ENCODE results near the gene KRT27.

The KRT27 gene

DNA sequence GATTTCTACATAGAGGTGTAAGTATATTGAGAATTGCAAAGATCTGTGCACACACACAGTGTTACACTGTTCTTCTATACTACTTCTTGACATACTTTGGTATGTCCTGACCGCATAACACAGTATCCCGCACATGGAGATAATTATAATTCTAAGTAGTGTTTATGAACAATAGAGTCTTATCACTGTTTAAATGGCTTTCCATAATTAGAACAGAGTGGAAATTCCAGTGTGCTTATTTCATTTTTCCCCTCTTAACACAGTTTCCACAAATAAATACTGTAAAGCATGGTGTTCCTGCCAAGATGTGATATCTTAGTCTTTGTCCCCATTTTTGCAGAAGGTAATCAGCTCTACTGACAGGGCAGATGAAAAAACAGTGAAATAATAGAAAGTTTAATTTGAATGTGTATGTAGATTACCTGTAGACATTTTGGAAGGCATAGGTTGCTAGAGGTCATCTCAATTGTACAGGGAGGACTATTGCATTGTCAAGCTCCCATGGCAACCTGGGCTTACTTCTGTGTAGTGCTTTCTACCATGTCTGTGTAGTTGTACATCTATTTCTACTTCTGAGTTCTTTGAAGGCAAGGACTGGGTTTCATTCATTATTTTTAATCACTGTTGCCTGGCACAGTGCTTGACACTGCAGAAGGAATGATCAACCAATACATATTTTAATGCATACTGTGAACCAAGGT, 27.5 kb upstream of the KRT27 start:
- no peak for DNase-seq

DNA sequence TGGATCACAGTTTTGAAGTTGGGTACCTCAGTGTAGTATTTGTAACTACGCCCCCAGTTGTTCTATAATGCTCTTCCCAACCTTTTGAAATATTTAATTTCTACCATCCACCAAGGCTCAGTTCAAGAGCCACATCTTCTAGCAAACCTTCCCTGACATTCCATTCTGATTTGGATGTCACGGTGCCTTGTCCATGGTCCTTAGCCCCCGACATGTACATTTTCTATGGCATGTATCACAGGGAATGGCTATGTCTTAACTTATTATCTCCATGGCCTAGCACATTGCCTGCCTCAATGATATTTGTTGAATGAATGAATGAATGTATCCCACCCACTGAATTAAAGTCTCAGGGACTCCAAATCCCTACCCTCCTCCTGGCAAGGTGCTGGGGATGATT, 23.8 kb upstream of the KRT27 start:
- DNase-seq = no peak

DNA sequence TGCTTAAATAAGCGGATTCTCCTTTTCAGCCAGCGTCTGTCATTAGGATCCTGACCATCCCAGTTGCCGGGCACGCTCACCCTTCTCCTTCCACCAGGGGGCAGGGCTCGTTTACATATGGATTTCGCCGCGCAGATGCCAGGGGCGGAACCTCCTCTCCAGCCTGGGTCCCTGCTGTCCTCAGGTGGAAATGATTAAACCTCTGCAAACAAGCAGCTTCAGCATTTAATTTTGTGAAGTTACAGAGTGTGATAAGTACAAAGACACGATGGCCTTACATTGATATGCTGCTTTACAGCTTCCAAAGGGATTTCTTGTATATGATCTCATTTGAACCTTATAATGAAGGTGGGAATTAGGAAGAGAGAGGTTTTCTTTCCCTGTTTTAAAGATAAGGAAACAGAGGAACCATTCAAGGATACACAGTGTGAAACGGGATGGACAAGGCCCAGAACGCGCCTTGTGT, 21.3 kb upstream of the KRT27 start:
- peak; percentile 77 to 80 for DNase-seq

DNA sequence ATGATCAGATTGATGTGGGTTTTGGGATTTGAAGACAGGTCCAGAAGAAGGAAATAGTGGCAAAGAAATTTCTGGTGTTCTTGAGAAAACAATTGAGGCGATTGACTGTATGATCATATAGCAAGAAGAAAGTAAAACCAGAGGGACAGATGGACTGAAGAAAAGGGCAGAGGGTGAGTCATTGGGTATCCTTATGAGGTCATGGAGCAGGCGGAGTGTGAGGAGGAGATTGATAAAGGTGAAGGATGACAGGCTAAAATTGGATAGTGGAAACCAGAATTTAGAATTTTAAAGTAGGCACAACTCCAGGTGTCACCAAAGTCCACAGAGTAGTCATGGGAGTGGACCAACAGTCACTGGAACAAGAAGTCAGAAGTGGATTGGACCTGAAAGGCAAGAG, 18.8 kb upstream of the KRT27 start:
- no peak for DNase-seq

DNA sequence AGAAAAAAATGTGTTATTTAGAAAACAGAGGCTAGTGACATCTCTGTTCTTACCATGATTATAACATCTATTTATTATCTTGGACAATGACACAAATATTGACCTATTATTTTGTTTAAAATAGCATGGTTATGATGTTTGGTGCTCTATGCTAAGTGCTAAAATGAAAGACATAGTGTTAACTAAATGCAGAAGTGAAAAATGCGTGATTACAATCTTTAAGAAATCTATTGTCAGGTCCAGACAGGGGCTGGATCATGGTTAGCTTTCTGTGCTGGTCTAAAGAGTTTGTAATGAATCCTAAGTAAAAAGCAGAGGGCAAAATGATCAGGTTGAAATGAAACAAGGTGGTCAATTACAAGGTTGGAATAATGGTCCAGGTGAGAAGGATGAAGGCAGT, 18.0 kb upstream of the KRT27 start:
- no peak for DNase-seq

DNA sequence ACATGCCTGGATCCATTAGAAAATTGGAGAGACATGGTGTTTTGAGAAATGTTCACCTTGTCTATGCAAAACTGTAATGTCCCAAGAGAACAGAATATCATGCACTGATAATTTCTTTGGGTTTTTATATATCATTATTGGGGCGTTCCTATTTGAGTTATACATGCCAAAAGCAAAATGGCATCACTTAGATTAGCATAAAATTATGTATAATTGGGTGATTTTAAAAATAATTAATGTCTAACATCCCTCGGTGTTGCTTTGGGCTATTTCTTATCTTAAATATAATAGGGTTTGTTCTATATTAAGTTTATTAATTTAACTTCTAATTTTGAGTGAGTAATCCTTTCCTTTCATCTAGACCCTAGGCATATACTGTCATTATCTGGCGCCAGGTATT, 17.5 kb upstream of the KRT27 start, which contains the start of gene KRT28:
KRT28 (minus strand) TSS at position 101 of the 400 bp plus-strand sequence; CDS start at position 35, 66 bp downstream.
- no peak for DNase-seq

DNA sequence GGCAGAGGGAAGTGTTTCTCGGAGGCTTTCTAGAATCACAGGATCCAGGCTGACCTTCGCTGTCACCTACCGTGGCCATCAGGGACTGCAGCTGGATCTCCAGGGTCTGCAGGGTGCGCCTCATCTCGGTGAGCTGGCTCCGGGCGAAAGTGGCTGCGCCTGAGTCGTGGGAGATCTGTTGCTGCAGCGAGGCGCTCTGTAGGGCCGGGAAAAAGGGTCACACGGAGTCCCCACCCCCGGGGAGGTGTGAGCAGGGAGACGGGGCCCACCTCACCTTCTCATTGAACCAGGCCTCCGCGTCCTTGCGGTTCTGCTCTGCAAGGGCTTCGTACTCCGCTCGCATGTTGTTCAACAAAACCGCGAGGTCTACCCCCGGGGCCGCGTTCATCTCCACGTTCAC, 14.5 kb upstream of the KRT27 start:
- no peak for DNase-seq

DNA sequence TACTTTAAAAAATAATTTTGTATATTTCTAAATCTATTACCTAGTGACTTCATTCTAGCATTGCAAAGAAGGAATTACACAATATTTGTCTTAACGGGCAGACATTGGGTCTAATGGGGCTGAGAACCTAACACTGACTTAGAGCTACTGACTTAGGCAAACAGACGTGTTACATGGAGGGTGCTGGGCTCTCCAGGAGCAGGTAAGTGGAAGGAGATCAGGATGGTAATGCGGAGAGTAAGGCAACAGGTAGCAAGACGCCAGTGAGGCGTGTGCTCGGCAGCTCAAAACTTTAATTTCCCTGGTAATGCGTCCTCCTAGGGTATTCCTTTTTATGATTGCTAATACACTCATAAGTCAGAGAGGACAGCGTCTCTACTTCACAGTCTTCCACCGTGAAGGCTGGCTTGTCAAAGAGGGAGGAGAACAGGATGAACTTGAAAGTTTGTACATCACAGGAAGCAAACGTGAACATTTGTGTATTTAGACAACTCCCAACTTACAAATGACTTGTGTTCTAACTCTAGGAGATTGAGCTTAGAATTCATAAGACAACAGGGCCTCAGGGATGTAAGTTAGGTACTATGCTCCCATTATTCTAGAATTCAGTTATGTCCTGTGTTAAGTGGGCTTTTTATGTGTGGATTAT, 12.8 kb upstream of the KRT27 start:
- DNase-seq = peak in 1 of 2 experiments; percentile 17

DNA sequence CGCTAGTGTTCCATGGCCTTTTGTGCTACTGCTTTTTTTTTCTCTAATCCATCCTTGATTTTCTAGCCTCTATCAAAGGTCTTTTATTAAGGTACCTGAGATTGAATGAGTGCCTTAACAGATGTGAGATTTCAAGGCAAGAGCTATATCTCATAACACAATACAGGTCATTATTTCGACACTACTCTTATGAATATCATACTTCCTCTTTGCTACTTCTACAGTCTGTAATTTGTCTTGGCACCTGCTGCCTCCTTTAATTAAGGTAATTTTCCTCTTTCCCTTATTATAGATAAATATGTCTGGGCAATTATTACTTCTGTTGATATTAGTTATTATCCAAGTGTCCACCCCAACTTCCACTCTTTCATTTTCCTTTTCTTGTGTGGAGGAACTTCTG, 12.1 kb upstream of the KRT27 start:
- peak; percentile 53 to 60 for DNase-seq

DNA sequence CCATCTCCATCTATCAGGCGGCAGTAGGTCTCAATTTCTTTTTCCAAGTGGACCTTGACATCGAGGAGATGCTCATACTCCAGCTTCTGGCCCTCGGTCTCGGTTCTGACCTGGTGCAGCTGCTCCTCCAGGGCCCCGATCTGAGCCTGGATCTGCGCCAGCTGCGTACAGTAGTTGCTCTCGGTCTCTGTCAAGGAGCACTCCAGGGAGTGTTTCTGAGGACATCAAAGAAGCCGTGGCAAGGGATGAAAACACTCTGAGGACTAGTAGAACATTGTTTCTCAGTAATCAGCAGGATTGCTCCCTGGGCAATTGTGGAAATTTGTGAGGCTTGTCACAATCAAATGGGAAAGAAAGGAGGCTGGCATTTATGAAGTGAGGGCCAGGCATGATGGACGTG, 11.5 kb upstream of the KRT27 start:
- DNase-seq = no peak

DNA sequence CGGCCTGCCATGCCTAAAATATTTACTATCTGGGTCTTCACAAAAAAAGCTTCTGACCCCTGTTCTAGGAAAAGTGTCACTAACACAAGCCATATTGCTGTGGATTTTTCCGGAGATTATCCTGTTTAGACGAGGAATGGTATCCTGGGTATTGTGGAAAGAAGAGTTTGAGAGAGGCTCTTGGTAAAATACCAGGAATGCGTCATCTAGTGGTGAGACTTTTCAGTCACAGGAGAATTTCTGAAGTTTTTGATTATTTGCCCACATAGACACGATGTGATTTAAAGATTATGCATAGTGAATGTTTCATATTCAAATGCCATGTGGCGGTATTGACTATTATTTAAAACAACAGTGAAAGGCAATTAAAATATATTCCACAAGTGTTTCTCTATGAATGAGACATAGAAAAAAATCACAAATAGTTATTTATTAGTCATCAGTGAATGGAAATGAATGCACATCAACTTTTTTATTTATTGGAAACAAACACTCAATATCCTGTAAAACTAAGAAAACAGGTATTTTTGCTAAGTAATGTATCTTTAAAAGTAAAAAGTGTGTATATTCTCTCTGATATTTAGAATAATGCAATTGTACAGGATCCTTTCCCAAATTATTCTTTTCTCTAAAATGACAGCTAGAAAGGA, 9.6 kb upstream of the KRT27 start:
- DNase-seq = peak; percentile 15 to 30

DNA sequence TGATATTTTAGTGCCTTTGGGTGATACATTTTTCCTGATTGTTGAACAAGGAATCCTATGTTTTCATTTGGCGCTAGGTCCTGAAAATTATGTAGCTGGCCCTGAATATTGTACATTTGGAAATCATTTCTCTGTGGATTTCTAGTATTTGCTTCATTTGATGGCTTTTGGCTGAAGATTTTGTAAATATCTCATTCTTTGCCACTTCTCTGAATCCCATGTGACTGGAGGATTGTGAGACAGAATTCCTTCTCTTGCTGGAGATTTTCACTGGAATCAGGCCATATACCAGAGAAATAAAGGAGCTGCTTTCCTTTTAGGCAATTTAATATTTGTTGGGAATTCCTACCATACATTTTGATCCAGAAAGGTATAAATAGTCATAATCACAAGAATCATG, 8.8 kb upstream of the KRT27 start:
- DNase-seq = no peak

DNA sequence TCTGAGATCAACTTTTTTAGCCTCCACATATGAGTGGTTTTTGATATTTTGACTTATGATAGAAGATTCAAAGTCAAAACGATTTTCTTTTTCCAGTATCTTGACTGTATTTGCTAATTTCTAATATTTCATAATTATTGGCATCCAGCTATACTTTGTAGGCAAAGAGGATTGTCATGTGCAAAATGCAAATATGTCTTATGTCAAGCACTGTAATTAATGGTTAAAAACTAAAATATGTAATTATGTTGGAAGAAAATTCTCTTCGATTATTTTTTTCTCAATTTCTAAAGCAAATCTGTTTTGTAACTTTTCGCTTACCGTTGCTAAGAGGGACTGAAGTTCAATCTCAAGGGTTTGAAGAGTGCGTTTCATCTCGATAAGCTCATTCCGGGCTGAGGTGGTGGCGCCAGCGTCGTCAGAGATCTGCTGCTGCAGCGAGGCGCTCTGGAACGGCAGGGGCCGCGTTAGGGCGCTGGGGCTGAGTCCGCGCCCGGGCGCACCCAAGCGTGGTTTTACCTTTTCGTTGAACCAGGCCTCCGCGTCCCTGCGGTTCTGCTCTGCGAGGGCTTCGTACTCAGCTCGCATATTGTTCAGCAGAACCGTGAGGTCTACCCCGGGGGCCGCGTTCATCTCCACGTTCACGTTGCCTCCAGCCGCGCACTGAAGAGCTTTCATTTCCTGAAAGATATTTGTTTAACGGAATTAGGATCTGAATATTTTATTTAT, 3.0 kb downstream of the KRT27 start:
- no peak for DNase-seq

DNA sequence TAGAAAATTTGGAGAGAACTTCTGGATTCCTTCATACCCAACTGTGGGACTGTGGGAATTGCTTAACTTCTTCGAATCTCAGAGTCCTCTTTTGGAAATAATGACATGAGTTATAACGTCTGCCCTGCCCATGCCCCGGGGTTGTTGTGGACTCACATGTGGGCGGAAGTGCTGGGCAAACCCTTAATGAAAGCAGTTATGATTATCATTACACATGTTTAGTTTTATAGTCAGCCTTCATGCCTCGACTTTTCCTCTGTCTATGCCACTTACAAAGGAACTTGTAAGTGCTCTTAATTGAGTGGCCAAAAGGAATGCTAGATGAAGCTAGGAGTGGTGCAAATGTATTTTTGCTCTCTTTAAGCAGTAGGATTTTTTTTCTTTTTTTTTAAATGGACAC, 3.9 kb downstream of the KRT27 start:
- no peak for DNase-seq

DNA sequence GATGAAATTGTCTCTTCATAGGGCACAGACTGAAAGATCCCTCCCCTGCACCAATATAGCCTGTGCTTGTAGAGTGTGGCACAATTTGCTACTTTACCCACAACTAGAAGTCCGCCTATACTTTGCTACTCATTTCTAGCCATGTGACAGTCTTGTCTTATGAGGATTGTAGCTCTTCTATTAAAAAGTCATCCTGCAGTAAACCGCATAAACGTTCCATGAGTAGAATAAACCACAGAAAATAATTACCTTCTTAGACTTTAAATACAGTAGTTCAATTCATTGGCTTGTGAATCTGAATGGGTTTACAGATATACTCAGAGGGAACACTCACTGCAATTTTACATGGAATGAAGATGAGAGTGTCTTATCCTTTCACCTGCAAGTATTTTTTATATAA, 4.4 kb downstream of the KRT27 start:
- no peak for DNase-seq

DNA sequence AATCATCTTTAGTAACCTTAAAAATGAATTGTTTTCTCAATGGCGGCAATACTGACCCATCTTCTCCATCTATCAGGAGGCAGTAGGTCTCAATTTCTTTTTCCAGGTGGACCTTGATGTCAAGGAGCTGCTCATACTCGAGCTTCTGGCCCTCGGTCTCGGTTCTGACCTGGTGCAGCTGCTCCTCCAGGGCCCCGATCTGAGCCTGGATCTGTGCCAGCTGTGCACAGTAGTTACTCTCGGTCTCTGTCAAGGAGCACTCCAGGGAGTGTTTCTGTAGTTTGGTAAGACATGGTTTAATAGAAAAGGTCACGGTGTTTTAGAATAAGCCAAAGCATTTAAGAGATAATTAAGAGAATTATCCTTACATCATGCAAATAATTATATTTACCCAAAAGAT, 4.9 kb downstream of the KRT27 start:
- DNase-seq = no peak

DNA sequence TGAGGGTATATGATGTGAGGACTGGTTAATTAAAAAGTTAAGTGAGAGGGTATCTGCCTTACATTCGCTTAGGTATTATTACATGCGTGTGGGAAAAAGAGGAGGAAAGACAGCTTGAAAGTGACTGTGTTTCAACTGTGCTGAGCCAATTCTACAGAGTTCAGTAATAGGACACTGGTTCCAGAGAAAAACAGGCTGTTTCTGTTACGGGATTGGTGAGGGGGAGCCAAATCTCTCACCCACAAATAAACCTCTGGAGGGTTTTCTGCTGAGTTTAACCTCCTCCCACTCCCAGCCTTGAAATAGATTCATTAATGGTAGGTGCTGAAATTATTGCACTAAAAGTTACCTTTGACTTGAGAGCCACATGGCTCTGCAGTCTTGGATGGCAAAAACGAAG, 6.4 kb downstream of the KRT27 start:
- DNase-seq = no peak

DNA sequence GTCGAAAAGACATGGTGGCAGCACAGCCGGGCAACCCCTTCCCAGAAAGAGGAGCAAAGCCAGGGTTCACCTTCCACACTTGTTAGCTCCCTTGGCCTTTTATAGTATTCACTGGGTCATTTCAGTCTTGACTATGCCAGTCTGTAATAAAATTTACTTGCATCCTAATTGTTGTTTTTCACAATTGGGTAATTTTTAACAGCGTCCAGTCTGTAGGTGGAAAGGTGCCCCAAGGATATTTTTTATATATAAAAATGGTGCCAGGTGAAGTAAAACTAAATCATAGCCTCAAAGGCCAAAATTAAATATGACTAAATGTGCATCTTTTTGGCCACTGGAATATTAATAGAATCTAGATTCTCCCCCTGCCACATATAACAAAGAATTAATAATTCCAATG, 10.2 kb downstream of the KRT27 start, which contains the start of gene KRT26:
KRT26 (minus strand) TSS at position 101 of the 400 bp plus-strand sequence; CDS start at position 13, 88 bp downstream.
- DNase-seq = no peak

DNA sequence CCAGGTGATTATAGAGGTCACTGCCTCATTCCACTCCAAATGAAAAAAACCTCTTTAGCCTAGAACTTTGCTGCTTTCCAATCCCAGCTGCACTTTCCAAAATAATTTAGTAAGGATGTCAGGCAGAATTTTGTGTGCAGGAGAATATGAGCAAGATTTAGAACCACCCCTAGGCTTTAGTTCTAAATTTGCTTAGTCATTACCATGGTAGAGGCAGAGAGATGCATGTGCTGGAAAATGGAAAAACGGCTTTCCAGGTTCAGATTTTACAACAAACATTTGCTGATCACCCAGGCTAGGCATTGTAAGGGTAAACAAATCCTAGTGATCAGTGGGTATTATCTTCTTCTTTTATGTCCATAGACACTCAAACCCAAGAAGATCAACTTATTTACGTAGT, 16.7 kb downstream of the KRT27 start:
- no peak for DNase-seq

DNA sequence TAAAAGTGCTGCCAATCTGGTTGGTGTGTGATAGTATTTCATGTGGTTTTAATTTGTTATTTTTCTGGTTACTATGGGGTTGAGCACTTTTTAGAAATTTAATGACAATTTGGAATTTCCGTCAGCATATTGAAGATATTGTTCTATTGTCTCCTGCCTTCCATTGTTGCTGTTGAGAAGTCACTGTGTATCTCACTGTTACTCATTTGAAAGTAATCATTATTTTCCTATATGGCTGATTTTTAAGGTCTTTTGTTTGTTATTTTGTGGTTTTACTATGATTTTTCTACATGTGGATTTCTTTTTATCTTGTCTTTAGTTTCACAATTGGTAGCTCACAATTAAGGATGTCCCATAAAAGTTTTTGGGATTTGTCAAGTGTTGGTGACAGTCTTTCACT, 18.6 kb downstream of the KRT27 start:
- DNase-seq = no peak

DNA sequence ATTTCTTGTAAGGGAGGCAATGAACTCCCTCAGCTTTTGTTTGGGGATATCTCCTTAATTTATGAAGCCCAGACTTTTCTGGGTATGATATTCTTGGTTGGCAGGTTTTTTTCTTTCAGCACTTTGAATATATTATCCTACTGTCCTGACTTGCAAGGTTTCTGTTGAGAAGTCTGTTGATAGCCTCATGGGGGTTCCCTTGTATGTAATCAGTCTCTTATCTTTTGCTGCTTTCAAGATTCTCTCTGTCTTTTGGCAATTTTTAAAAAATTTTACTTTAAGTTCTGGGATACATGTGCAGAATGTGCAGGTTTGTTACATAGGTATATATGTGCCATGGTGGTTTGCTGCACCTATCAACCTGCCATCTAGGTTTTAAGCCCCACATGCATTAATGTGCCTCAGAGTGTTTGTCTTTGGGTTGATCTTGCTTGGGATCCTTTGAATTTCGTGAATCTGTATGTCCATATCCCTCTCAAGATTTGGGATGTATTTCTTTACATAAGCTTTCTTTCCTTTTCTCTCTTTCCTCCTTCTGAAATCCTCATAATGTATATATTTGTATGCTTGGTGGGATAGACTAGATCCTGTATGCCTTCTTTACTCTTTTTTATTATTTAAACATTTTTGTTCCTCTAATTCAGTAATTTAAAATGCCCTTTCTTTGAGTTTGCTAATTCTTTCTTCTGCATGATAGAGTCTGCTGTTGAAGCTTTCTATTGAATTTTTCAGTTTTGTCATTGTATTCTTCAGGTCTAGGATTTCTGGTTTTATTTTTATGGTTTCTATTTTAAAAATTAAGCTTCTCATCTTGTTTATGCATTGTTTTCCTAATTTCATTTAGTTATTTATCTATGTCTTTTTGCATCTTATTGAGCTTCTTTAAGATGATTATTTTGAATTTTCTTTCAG, 22.0 kb downstream of the KRT27 start:
- no peak for DNase-seq

DNA sequence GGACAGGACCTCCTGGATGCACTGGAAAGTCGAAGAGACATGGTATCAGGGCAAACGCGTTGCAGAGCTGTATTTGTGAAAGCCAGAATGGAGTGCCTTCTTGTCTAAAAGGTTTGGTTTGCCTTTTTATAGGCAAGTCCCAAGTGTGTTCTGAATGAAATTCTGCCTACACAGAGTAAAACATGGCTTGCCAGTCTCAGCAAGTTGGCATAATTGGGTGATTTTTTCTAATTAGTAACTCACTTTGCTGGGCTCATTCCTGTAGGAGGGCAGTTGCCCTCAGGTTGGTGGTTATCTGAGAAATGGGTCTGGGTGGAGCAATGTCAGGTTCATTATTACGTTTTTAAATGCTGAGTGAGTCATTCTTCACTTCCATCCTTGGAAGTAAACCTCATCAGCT, 27.1 kb downstream of the KRT27 start, which contains the start of gene KRT25:
KRT25 (minus strand) TSS at position 101 of the 400 bp plus-strand sequence; CDS start at position 41, 60 bp downstream.
- DNase-seq = no peak
